ENCODE results near the gene BTBD7. TPM values are rescaled to one million over a fixed set of nuclear protein-coding genes. Genes with fewer than 3 reads are reported as not detected.

The BTBD7 gene
- total RNA-seq, 3 donors from 2014 or later = 39.9 to 59.2 (median 45.6) TPM

DNA sequence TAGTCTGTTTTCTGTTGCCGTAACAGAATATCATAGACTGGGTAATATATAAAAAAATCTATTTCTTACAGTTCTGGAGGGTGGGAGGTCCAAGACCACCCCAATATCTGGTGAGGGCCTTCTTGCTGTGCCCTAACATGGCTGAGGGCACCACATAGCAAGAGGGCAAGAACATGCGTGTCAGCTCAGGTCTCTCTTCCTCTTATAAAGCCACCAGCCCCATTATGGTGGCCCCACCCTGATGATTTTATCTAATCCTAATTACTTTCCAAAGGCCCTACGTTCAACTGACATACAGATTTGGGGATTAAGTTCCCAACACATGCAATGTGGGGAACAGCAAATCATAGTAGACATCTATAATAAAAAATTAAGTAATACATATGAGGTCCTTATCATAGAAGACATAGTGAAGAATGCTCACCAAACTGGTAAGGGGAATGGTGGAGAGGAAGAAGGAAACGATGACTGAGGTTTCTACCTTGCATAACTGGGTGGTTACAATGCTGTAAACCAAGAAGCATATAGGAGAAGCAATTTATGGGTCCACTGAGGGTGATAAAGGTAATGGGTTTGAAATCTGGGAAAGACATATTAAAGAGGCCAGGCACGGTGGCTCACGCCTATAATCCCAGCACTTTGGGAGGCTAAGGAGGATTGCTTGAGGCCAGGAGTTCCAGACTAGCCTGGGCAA is 27.0 kb downstream of the BTBD7 start:
- DNase-seq (no peak), ATAC-seq (peak; percentile 80)
- TF ChIP-seq, protein P1, sequence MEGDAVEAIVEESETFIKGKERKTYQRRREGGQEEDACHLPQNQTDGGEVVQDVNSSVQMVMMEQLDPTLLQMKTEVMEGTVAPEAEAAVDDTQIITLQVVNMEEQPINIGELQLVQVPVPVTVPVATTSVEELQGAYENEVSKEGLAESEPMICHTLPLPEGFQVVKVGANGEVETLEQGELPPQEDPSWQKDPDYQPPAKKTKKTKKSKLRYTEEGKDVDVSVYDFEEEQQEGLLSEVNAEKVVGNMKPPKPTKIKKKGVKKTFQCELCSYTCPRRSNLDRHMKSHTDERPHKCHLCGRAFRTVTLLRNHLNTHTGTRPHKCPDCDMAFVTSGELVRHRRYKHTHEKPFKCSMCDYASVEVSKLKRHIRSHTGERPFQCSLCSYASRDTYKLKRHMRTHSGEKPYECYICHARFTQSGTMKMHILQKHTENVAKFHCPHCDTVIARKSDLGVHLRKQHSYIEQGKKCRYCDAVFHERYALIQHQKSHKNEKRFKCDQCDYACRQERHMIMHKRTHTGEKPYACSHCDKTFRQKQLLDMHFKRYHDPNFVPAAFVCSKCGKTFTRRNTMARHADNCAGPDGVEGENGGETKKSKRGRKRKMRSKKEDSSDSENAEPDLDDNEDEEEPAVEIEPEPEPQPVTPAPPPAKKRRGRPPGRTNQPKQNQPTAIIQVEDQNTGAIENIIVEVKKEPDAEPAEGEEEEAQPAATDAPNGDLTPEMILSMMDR (IDR thresholded peaks at IDR 0.05) = no peak
- Histone ChIP-seq H3K4me3 (no peak overlapping the region), H3K36me3 (ENCODE audit: low read depth) (no peaks in the 10 kb centered on the region), H3K4me1 (ENCODE audit: low read depth) (peaks cover 23% of the 10 kb centered on the region), H3K9me3 (no peaks in the 10 kb centered on the region)
- intact Hi-C loops (cut with DNase I, micrococcal nuclease) = no loop called here

DNA sequence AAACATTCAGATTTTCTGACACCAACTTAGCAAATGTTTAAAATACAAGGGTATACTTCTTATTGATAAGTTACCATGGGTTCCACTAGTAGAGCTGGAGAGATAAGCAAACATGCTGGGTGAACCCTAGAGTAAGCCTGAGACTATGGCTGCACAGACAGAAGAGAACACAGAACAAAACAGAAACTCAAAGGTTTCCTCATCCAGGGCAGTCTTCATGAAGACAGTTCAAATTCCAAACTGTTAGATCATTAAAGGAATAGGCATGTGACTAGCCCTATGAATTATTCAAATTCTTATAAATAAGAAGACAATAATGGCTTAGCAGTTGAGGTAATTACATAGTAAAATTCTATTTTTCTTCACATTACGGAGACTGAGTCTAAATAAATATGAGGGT is 28.1 kb downstream of the BTBD7 start:
- H3K9me3 ChIP-seq = no peaks in the 10 kb centered on the region
- intact Hi-C loops (cut with DNase I, micrococcal nuclease) = no loop called here
- TF ChIP-seq, protein P1 (IDR thresholded peaks at IDR 0.05) = no peak
- no peaks in the 10 kb centered on the region for H3K36me3 ChIP-seq (ENCODE audit: low read depth)
- H3K4me1 ChIP-seq (ENCODE audit: low read depth) = peaks cover 21% of the 10 kb centered on the region
- H3K4me3 ChIP-seq = no peak overlapping the region
- peak; percentile 56 for ATAC-seq
- no peak for DNase-seq

DNA sequence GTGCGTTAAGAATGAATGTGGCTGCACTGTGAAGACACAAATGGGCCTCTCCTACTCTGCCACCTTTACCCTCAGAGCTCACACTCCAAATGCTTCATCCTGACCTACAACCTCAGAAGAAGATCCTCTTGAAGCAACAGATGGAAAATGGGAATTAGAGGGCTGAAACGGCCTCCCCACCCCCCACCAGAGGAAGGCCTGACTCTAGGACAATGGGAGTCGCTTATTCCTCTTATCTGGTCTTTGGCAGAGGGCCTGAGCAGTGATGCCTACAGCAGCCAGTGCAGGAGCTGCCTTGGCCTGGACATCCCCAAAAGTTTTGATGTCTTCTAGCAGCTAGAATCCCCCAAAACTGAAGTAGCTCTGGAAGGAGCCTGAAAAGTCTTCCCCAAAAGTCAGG is 29.2 kb downstream of the BTBD7 start:
- H3K9me3 ChIP-seq = no peaks in the 10 kb centered on the region
- DNase-seq (no peak), ATAC-seq (no peak)
- TF ChIP-seq, protein P1 (IDR thresholded peaks at IDR 0.05) = no peak
- H3K4me3 ChIP-seq = no peak overlapping the region
- intact Hi-C loops (cut with DNase I, micrococcal nuclease) = no loop called here
- H3K4me1 ChIP-seq (ENCODE audit: low read depth) = peaks cover 19% of the 10 kb centered on the region
- H3K36me3 ChIP-seq (ENCODE audit: low read depth) = no peaks in the 10 kb centered on the region

DNA sequence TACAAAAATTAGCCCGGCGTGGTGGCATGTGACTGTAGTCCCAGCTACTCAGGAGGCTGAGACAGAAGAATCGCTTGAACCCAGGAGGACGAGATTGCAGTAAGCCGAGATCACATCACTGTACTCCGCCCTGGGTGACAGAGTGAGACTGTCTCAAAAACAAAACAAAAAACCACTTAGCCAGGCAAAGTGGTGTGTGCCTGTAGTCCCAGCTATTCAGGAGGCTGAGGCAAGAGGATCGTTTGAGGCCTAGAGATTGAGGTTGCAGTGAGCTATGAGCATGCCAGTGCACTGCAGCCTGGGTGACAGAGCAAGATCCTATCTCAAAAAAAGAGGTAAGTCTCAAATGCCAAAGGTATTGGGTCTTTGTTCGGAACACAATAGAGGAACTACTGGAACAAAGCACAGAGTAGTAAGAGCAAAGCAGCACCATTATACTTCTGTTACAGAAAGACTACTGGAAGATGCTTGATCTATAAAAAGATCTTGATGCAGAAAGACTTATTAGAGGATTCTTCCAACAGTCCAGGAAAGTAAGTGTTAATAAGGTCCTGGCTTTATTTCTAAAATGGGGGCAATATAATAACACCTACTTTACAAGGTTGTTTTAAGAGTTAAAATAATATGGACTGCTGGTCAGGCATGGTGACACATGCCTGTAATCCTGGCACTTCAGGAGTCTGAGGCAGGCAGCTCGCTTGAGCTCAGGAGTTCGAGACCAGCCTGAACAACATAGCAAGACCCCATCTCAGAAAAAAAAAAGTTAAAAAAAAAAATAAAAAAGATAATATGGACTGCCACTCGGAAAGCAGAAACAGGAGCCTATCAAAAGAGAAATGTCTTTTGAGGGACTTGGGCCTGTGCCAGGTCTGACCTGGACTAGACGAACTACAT is 29.9 kb downstream of the BTBD7 start:
- Histone ChIP-seq H3K36me3 (ENCODE audit: low read depth) (no peaks in the 10 kb centered on the region), H3K4me1 (ENCODE audit: low read depth) (peaks cover 19% of the 10 kb centered on the region), H3K4me3 (no peak overlapping the region), H3K9me3 (no peaks in the 10 kb centered on the region)
- TF ChIP-seq, protein P1 (IDR thresholded peaks at IDR 0.05) = no peak
- ATAC-seq = no peak
- DNase-seq = no peak
- intact Hi-C loops (cut with DNase I, micrococcal nuclease) = no loop called here

DNA sequence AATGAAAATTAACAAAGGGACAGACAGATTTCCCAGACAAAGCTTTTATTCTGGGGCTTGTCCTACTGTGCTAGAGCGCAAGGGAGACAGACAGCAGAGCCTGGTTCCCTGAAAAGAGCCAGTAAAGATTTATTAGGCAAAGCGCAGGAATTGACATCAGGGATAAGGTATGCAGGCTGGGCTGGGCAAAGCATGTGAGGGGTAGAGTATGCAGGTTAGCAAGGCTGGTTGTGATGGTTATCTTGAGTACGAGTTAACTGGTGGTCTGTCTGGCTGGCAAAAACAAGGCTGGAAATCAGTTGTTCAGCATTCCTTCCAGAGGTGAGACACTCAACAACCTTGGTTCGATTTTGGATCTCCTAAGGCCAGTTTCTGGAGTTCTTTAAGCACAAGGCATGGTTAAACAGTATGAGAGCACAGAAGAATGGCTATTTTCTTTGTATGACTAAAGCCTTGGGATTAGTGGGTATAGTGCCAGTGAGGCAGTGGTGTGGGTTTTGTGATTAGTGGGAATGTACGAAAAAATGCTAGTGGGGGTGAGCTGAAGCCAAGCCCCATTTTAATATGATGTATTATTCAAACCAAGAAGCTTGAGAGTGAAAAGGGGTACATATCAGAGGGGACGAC is 30.9 kb downstream of the BTBD7 start:
- DNase-seq (no peak), ATAC-seq (no peak)
- H3K9me3 ChIP-seq = no peaks in the 10 kb centered on the region
- H3K4me3 ChIP-seq = no peak overlapping the region
- peaks cover 15% of the 10 kb centered on the region for H3K4me1 ChIP-seq (ENCODE audit: low read depth)
- no peaks in the 10 kb centered on the region for H3K36me3 ChIP-seq (ENCODE audit: low read depth)
- TF ChIP-seq, protein P1 (IDR thresholded peaks at IDR 0.05) = no peak
- intact Hi-C loops (cut with DNase I, micrococcal nuclease) = no loop called here
